Thyroid gland (tissue), 4 donors: ENCODE data around the gene HAO1. TPM values are rescaled to one million over a fixed set of nuclear protein-coding genes. Genes with fewer than 3 reads are reported as not detected.
"Not testable (repeated sequence)": the region's sequence is repeated elsewhere in the genome, so short reads cannot be mapped to it uniquely, and the experiment has no call there.

Experiments
- DNase-seq, 2 donors: peaks; one replicate each; pipeline ENCODE4 v3.0.0-alpha.2; 2019
- H3K27ac ChIP-seq, 3 donors: fragments of 200-600 bp; sonication (generic); 1 replicate in 2 of 3; 2 replicates in 1 of 3; pipeline ENCODE4 v1.5.1; 2016 to 2019; ENCODE audit warnings: mild to moderate bottlenecking in 1 of 3, moderate library complexity in 1 of 3
- H3K27me3 ChIP-seq: fragments of 200-600 bp; sonication (generic); one replicate; pipeline ENCODE4 v1.5.1; 2019
- H3K36me3 ChIP-seq, 2 donors: fragments of 200-600 bp; sonication (generic); one replicate each; pipeline ENCODE4 v1.5.1; 2016 to 2019
- H3K4me1 ChIP-seq, 2 donors: fragments of 200-600 bp; sonication (generic); one replicate each; pipeline ENCODE4 v1.5.1; 2017 to 2019
- H3K4me3 ChIP-seq, 3 donors: fragments of 200-600 bp; sonication (generic); replicated peaks in 1 of 3; 1 replicate in 2 of 3; 2 replicates in 1 of 3; pipeline ENCODE4 v1.5.1; 2016; ENCODE audit warnings: mild to moderate bottlenecking in 1 of 3
- H3K9me3 ChIP-seq: fragments of 200-600 bp; sonication (generic); one replicate; pipeline ENCODE4 v1.5.1; 2017
- POLR2A ChIP-seq, 2 donors: fragments of 450-650 bp; IDR thresholded peaks; one replicate each; pipeline ENCODE4 v1.6.1; 2017; ENCODE audit warnings: antibody characterized with exemption in 2 of 2, mild to moderate bottlenecking in 2 of 2, moderate library complexity in 1 of 2
- WGBS, 2 donors: methylation state at CpG; one replicate each; pipeline ENCODE4 v1.1.5; 2017; 5-methylcytosine and 5-hydroxymethylcytosine counted together
- intact Hi-C: fragments of 100-400 bp; cut with DNase I; formaldehyde crosslinking; loops from one replicate; pipeline ENCODE4 v1.15.1; 2023
- total RNA-seq, 4 donors: library from RNA; depleted of rRNA; stranded (reverse); fragments of >200 nt; gene quantifications; one replicate each; pipeline ENCODE4 v1.2.3, GENCODE V29; 2016
- TF ChIP-seq, protein P1 (sequence below), 6 experiments: fragments of 200-600 bp in 3 of 6; fragments of 450-650 bp in 3 of 6; sonication (generic) in 3 of 6; IDR thresholded peaks; one replicate each; pipeline ENCODE4 v1.5.1; 2016 to 2019; ENCODE audit warnings: antibody characterized with exemption in 6 of 6, mild to moderate bottlenecking in 2 of 6, inconsistent platforms in 1 of 6, moderate library complexity in 1 of 6

HAO1 gene
- total RNA-seq, 4 donors from 2014 or later: not detected

DNA sequence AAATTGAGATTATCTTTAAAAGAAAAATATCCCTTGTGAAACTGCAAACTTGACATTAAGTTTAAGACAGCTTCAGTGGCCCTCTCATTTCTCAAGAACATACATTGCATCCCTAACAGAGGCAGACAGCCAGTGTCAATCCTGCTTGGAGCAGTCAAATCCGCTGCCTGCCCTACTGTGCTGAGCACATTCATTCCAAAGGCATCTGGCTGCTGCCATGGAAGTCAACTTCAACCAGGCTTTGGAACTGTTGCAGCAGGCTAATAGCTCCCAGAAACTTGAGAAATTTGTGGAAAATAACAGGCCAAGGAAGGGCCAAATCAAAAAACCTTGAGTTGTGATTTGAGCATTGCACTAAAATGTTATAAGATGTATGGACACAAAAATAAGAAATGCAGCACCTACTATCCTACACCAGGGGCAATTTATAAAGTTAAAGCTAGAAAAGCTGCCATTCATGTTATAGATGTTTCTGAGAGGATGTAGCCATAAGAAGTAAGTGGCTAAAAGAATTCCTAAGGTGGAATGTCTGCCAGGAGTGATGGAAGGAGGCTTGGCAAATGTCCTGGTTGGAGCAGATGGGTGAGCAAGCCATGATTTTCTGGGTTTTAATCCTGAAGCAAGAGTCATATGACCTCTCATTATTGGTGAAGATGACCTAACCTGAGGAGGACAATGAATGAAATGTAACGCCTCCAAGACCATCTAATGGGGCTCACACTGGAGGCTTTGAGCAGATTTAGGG, 31.4 kb upstream of the HAO1 start:
- Histone ChIP-seq H3K4me3 (no peak overlapping the region), H3K27ac (no peak overlapping the region), H3K27me3 (no peaks in the 10 kb centered on the region), H3K4me1 (no peaks in the 10 kb centered on the region), H3K9me3 (no peaks in the 10 kb centered on the region), H3K36me3 (no peaks in the 10 kb centered on the region)
- intact Hi-C loops: no loop called here
- DNase-seq: no peak
- TF ChIP-seq, protein P1, sequence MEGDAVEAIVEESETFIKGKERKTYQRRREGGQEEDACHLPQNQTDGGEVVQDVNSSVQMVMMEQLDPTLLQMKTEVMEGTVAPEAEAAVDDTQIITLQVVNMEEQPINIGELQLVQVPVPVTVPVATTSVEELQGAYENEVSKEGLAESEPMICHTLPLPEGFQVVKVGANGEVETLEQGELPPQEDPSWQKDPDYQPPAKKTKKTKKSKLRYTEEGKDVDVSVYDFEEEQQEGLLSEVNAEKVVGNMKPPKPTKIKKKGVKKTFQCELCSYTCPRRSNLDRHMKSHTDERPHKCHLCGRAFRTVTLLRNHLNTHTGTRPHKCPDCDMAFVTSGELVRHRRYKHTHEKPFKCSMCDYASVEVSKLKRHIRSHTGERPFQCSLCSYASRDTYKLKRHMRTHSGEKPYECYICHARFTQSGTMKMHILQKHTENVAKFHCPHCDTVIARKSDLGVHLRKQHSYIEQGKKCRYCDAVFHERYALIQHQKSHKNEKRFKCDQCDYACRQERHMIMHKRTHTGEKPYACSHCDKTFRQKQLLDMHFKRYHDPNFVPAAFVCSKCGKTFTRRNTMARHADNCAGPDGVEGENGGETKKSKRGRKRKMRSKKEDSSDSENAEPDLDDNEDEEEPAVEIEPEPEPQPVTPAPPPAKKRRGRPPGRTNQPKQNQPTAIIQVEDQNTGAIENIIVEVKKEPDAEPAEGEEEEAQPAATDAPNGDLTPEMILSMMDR (IDR thresholded peaks at IDR 0.05): no peak
- TF ChIP-seq POLR2A (IDR thresholded peaks at IDR 0.05): no peak
- 84 to 93% methylated on average over 2 of the region's 2 CpGs for WGBS, 2 donors

DNA sequence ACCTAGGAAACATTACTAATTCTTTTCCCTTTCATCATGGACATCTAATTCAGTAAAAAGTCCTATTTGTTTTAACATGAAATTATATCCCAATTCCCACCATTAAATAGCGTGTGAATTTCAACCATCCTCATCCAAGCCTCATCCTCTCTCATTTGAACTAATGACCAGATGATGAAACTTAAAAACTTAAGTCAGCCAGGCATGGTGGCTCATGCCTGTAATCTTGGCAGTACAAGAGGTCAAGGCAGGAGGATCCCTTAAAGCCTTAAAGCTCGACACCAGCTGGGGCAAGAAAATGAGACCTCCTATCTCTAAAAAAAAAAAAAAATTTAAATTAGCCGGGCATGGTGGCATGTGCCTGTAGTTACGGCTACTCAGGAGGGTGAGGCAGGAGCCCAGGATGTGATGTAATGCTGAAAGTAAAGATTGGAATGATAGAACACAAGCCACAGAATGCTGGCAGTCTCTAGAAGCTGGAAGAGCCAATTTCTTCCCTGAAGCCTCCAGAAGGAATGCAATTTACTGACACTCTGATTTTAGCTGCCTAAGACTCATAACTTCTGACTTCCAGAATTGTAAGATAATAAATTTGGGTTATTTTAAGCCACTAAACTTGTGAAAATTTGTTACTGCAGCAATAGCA, 27.1 kb upstream of the HAO1 start:
- Histone ChIP-seq H3K4me1 (no peaks in the 10 kb centered on the region), H3K36me3 (no peaks in the 10 kb centered on the region), H3K4me3 (no peak overlapping the region), H3K27ac (no peak overlapping the region), H3K27me3 (no peaks in the 10 kb centered on the region), H3K9me3 (no peaks in the 10 kb centered on the region)
- intact Hi-C loops: no loop called here
- WGBS, 2 donors: 85 to 88% methylated on average over 4 of the region's 4 CpGs
- no peak for TF ChIP-seq POLR2A (IDR thresholded peaks at IDR 0.05)
- TF ChIP-seq, protein P1 (IDR thresholded peaks at IDR 0.05): no peak
- no peak for DNase-seq

DNA sequence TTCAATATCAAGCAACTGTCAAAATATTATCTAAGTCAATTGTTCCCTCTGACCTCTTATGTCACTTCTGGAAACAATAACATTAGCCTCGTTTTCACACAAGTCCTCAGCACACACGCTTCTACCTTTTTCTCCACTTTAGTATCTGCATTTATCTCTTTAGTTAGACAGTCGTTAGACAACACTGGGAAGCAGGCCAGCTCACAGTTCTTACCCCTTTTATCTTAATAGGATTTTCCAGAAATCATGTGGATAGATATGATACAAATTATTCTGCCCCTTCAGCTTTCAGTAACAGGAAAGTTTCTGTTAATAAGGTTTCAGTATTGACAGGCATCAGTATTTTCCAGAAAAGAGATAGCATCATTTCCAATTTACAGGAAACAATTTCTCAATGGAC, 25.9 kb upstream of the HAO1 start:
- 36 to 40% methylated on average over 3 of the region's 3 CpGs for WGBS, 2 donors
- intact Hi-C loops: no loop called here
- no peak for TF ChIP-seq POLR2A (IDR thresholded peaks at IDR 0.05)
- TF ChIP-seq, protein P1 (IDR thresholded peaks at IDR 0.05): no peak

DNA sequence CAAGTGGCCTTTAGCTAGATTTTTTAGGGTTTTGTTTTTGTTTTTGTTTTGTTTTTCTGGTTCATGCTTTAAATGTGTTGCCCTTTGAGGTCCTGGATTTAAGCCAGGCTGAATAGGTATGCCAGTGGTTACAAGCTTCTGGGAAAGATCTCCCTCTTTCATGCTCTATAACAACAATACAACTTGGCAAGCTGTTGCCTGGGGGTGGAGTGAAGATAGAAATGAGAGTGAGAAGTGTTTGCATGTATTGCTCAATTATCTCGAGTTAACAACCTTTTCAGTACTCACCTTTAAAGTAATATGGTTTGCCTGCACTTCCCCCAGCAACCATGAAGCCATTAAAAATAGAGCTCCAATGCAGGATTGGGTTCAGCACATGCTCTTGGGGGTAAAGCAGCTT, 19.2 kb upstream of the HAO1 start:
- TF ChIP-seq, protein P1 (IDR thresholded peaks at IDR 0.05): no peak
- TF ChIP-seq POLR2A (IDR thresholded peaks at IDR 0.05): no peak
- Histone ChIP-seq H3K27ac (no peak overlapping the region), H3K4me3 (no peak overlapping the region), H3K27me3 (no peaks in the 10 kb centered on the region), H3K9me3 (no peaks in the 10 kb centered on the region), H3K36me3 (no peaks in the 10 kb centered on the region), H3K4me1 (no peaks in the 10 kb centered on the region)
- intact Hi-C loops: no loop called here
- DNase-seq: peak; percentile 45 to 61
- WGBS, 2 donors: 17 to 37% methylated on average over 1 of the region's 1 CpG

More for the DNA sequence above, 25.9 kb upstream of the HAO1 start:
- H3K36me3 ChIP-seq: no peaks in the 10 kb centered on the region
- no peaks in the 10 kb centered on the region for H3K4me1 ChIP-seq
- H3K27ac ChIP-seq: no peak overlapping the region
- no peak overlapping the region for H3K4me3 ChIP-seq
- H3K27me3 ChIP-seq: no peaks in the 10 kb centered on the region
- no peak for DNase-seq
- no peaks in the 10 kb centered on the region for H3K9me3 ChIP-seq

DNA sequence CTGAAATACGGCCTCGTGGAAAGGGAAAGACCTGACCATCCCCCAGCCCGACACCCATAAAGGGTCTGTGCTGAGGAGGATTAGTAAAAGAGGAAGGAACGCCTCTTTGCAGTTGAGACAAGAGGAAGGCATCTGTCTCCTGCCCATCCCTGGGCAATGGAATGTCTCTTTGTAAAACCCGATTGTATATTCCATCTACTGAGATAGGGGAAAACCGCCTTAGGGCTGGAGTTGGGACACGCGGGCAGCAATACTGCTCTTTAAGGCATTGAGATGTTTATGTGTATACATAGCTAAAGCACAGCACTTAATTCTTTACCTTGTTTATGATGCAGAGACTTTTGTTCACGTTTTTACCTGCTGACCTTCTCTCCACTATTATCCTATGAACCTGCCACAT, 16.3 kb upstream of the HAO1 start:
- H3K4me1 ChIP-seq, intact Hi-C loops, H3K4me3 ChIP-seq, H3K36me3 ChIP-seq, H3K27me3 ChIP-seq, DNase-seq, H3K9me3 ChIP-seq, H3K27ac ChIP-seq: not testable (repeated sequence)
- WGBS, 2 donors: 46 to 60% methylated on average over 9 of the region's 9 CpGs
